Measurements from ENCODE around the gene PICK1.

Gene PICK1

DNA sequence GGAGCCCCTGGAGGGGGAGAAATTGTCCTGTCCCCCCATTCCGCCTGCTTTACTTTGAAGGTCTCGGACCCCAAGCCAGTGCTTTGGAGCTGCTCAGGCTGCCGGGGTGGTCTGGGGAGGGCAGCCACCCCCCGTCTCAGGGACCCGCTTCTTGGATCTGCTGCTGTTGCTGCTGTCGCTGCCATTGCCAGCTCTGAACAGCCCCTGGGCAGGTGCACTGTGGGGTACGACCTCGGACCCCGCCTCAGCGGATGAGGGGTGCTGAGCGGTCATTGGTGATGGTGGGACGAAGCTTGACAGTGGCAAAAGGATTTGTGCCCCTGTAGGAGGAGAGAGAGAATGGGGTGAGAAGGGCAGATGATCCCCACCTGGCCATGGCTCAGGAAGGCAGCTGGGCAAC, 27.9 kb downstream of the PICK1 start:
- no peak for TF ChIP-seq ZFX (IDR thresholded peaks at IDR 0.05)
- TF ChIP-seq, protein P1, sequence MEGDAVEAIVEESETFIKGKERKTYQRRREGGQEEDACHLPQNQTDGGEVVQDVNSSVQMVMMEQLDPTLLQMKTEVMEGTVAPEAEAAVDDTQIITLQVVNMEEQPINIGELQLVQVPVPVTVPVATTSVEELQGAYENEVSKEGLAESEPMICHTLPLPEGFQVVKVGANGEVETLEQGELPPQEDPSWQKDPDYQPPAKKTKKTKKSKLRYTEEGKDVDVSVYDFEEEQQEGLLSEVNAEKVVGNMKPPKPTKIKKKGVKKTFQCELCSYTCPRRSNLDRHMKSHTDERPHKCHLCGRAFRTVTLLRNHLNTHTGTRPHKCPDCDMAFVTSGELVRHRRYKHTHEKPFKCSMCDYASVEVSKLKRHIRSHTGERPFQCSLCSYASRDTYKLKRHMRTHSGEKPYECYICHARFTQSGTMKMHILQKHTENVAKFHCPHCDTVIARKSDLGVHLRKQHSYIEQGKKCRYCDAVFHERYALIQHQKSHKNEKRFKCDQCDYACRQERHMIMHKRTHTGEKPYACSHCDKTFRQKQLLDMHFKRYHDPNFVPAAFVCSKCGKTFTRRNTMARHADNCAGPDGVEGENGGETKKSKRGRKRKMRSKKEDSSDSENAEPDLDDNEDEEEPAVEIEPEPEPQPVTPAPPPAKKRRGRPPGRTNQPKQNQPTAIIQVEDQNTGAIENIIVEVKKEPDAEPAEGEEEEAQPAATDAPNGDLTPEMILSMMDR (conservative IDR thresholded peaks at IDR 0.05) = no peak
- H3K27ac ChIP-seq = no peak overlapping the region

DNA sequence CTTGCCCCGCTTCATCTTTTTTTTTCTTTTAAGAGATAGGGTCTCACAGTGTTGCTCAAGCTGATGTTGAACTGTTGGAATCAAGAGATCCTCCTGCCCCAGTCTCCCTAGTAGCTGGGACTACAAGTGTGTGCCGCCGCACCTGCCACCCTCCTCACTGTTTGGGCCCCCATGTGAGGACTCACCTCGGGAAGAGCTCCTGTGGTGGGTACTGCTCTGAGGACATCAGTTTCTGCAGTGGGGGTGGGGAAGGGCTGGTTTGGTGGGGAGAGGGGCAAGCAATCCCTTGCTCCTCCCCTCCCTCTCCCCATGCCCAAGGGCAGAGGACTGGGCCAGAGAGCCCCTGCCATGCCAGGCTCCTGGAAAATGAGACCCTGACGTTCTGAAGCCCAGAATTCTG, 28.3 kb downstream of the PICK1 start:
- TF ChIP-seq ZFX (IDR thresholded peaks at IDR 0.05) = no peak
- TF ChIP-seq, protein P1 (conservative IDR thresholded peaks at IDR 0.05) = no peak
- H3K27ac ChIP-seq = no peak overlapping the region

DNA sequence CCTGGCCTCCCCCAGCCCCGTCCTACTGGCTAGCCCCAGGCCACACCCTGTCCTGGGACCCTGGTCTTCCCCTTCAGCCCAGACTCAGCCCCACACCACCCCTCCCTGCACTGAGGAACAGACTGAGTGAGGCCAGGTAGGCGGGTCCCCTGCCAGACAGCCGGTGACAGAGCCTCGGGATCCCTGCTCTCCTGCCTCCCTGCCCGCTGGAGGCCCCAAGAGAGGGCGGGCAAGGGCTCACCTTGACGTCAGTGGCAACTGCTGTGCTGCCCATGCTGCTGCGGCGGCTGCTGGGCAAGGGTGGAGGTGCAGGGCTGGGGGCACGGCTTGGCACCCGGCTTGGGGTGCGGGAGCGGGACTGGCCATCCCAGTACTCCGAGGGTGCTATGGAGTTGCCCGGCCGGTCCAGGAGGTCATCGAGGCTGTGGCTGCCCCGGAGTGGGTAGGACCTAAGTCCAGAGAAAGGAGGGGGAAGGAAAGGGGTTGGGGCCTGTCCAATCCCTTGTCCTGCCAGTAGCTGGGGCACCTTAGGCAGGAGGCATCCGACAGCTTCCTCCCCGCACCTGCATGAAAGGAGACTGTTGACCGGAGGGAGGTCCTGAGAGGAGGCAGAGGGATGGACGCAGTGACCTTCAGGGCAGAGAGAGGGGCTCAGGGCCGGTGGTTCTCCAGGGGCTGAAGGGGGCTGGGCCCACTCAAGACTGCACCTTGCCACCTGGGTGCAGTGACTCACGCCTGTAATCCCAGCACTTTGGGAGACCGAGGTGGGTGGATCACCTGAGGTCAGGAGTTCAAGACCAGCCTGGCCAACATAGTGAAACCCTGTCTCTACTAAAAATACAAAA, 29.0 kb downstream of the PICK1 start:
- no peak overlapping the region for H3K27ac ChIP-seq
- TF ChIP-seq, protein P1 (conservative IDR thresholded peaks at IDR 0.05) = no peak
- TF ChIP-seq ZFX (IDR thresholded peaks at IDR 0.05) = no peak

DNA sequence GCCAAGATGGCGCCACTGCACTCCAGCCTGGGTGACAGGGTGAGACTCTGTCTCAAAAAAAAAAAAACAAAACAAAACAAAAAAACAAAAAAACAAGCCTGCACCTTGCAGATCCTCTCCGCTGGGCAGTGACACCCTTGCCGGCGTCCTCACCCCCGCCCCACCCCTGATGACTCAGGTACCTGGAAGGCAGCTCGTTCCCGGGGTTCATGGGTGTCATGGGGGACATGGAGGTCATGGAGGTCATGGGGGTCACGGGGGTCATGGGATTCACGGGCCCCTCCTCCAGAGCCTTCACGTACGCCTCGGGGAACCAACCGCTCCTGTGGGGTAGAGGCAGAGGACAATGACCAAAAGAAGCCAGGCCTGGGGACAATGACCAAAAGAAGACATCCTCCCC, 29.7 kb downstream of the PICK1 start:
- H3K27ac ChIP-seq = no peak overlapping the region
- TF ChIP-seq, protein P1 (conservative IDR thresholded peaks at IDR 0.05) = no peak

DNA sequence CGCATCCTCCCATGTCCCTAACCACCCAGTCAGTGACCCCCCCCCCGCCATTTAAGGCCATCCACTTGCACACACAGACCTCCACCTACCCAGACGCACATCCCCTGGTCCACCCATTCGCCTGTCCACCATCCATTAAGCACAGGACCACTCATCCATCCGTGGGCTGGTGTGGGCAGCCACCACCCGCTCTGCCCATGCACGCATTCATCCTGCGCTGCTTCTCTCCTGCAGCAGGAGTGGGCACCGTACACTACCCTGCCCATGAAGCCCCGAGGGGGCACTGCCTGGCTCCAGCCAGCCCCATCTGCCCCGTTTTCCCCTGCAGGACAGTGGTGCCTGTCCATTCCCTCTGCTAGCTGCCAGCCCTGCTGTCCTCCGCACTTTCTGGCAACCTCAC, 30.7 kb downstream of the PICK1 start:
- no peak overlapping the region for H3K27ac ChIP-seq
- TF ChIP-seq, protein P1 (conservative IDR thresholded peaks at IDR 0.05) = no peak
- no peak for TF ChIP-seq ZFX (IDR thresholded peaks at IDR 0.05)

DNA sequence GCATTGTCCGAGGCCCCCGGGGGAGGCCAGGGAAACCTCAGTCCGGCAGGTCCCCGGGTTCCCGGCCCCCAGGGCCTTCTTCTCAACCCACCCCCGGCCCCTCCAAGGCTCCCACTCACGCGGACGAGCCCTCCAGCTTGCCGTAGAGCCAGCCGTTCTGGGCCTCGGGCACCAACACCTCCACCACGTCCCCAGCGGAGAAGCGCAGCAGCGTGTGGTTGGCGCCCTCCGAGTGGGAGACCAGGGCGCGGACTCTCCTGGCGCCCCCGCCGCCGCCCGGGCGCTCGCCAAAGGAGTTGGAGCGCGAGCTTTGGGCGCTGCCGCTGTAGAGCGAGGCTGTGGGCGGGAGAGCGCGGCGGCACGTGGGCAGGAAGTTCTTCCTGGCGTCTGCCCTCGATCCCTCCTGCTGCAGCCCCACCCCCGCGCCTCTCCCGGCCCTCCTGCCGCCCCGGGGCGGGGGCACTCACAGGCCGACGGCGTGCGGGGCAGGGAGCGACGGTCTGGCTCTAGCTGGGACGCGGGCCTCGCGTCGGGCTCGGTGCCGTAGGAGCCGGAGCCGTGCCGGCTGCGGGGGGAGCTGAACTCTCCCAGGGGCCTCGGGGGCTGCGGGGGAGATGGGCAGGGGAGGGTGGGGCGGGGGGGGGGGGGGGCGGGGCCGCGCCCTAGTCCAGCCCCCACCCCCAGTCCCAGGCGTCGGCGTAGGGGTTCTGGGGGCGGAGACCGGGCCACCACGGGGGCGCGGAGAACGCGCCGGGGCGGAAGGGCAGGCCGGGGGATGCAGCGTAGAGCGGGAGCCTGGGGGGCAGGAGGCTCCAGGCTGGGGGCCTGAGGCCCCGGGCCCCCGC, 31.6 kb downstream of the PICK1 start:
- TF ChIP-seq ZFX (IDR thresholded peaks at IDR 0.05) = no peak
- TF ChIP-seq, protein P1 (conservative IDR thresholded peaks at IDR 0.05) = no peak
- H3K27ac ChIP-seq = no peak overlapping the region

DNA sequence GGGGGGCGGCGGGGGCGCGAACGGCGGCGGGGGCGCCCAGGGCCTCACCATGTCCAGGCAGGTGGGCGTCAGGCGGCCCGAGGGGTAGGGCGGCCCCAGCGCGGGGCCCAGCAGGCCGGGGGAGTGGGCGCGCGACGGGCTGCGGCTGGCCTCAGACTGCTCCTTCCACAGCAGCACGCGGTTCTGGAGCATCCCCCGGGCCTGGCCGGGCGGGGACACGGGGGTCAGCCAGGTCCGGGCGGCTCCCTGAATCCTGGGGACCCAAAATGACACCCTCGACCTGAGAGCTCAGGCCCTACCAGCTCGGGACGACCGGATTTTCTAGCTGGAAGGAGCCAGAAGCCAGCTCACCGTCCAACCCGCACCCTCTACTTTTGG, 32.3 kb downstream of the PICK1 start:
- no peak for TF ChIP-seq ZFX (IDR thresholded peaks at IDR 0.05)
- TF ChIP-seq, protein P1 (conservative IDR thresholded peaks at IDR 0.05) = no peak

More for the DNA sequence above, 32.3 kb downstream of the PICK1 start:
- no peak overlapping the region for H3K27ac ChIP-seq
